HEK293T (cell line): ENCODE results near the gene SH3BP4.
A peak's percentile ranks its signal among the peaks of the same experiment; 100 is the strongest.

Source experiments
- CTCF ChIA-PET: fragments of 350-600 bp; formaldehyde crosslinking; extraction: SDS; loops from one replicate; lab custom pipeline; 2021; ENCODE audit warnings: antibody characterized with exemption, inconsistent platforms; lab: Yijun Ruan, JAX
- POLR2A ChIA-PET: fragments of 350-600 bp; formaldehyde crosslinking; extraction: SDS; loops from one replicate; lab custom pipeline; 2020; ENCODE audit warnings: antibody characterized with exemption, inconsistent platforms; lab: Yijun Ruan, JAX
- DNase-seq: peaks from one replicate; pipeline ENCODE4 v3.0.0; 2012; ENCODE audit warnings: mixed read lengths; ENCODE audit errors: extremely low spot score
- ARNT ChIP-seq: fragments of 450-650 bp; IDR thresholded peaks from 2 replicates; pipeline ENCODE4 v1.6.1; 2017; ENCODE audit warnings: mild to moderate bottlenecking
- BHLHE40 ChIP-seq: fragments of 450-650 bp; IDR thresholded peaks from 2 replicates; pipeline ENCODE4 v1.6.1; 2016; ENCODE audit warnings: mild to moderate bottlenecking, moderate library complexity, borderline replicate concordance
- CTBP1 ChIP-seq: fragments of 450-650 bp; IDR thresholded peaks from 2 replicates; pipeline ENCODE4 v1.6.1; 2016; ENCODE audit warnings: borderline replicate concordance
- ELF4 ChIP-seq: fragments of 450-650 bp; IDR thresholded peaks from 2 replicates; pipeline ENCODE4 v1.6.1; 2017; ENCODE audit warnings: antibody characterized with exemption
- FOXA1 ChIP-seq: fragments of 450-650 bp; IDR thresholded peaks from 2 replicates; pipeline ENCODE4 v1.6.1; 2016; ENCODE audit warnings: mild to moderate bottlenecking
- FOXK2 ChIP-seq: fragments of 450-650 bp; IDR thresholded peaks from 2 replicates; pipeline ENCODE4 v1.6.1; 2016; ENCODE audit warnings: mild to moderate bottlenecking
- FOXM1 ChIP-seq: fragments of 450-650 bp; IDR thresholded peaks from 2 replicates; pipeline ENCODE4 v1.6.1; 2017; ENCODE audit warnings: mild to moderate bottlenecking, borderline replicate concordance
- HDGF ChIP-seq: fragments of 450-650 bp; IDR thresholded peaks from 2 replicates; pipeline ENCODE4 v1.6.1; 2017; ENCODE audit warnings: antibody characterized with exemption, borderline replicate concordance
- L3MBTL2 ChIP-seq: fragments of 450-650 bp; conservative IDR thresholded peaks from 2 replicates; pipeline ENCODE4 v1.6.1; 2016; ENCODE audit warnings: mild to moderate bottlenecking
- LEF1 ChIP-seq: fragments of 450-650 bp; IDR thresholded peaks from 2 replicates; pipeline ENCODE4 v1.6.1; 2017; ENCODE audit warnings: mild to moderate bottlenecking, borderline replicate concordance
- NFRKB ChIP-seq: fragments of 450-650 bp; IDR thresholded peaks from 2 replicates; pipeline ENCODE4 v1.6.1; 2016; ENCODE audit warnings: mild to moderate bottlenecking, moderate library complexity
- PKNOX1 ChIP-seq: fragments of 450-650 bp; IDR thresholded peaks from 2 replicates; pipeline ENCODE4 v1.6.1; 2016
- SP1 ChIP-seq: fragments of 450-650 bp; IDR thresholded peaks from 2 replicates; pipeline ENCODE4 v1.6.1; 2017
- SUZ12 ChIP-seq: fragments of 450-650 bp; IDR thresholded peaks from 2 replicates; pipeline ENCODE4 v1.6.1; 2016; ENCODE audit warnings: mild to moderate bottlenecking
- TARDBP ChIP-seq: fragments of 450-650 bp; IDR thresholded peaks from 2 replicates; pipeline ENCODE4 v1.6.1; 2016
- ZNF384 ChIP-seq: fragments of 450-650 bp; IDR thresholded peaks from 2 replicates; pipeline ENCODE4 v1.6.1; 2016

The SH3BP4 gene

GRCh38 chr2:234969306-234970098 is 17.7 kb downstream of the SH3BP4 start:
- no peak for DNase-seq
- TF ChIP-seq NFRKB (no peak), SUZ12 (no peak), PKNOX1 (peak; percentile 42; the same call in 1 of the 2 replicates)
- ChIA-PET CTCF (no interaction called here), POLR2A (no interaction called here)

GRCh38 chr2:234970099-234970440 is 18.3 kb downstream of the SH3BP4 start:
- ChIA-PET POLR2A (no interaction called here), CTCF (no interaction called here)
- TF ChIP-seq ELF4 (no peak), FOXK2 (no peak), ARNT (no peak), BHLHE40 (no peak), L3MBTL2 (no peak), ZNF384 (no peak), LEF1 (no peak), SP1 (no peak), TARDBP (no peak), CTBP1 (no peak), FOXM1 (no peak), PKNOX1 (no peak), SUZ12 (no peak), NFRKB (no peak)
- DNase-seq, result no peak

DNA sequence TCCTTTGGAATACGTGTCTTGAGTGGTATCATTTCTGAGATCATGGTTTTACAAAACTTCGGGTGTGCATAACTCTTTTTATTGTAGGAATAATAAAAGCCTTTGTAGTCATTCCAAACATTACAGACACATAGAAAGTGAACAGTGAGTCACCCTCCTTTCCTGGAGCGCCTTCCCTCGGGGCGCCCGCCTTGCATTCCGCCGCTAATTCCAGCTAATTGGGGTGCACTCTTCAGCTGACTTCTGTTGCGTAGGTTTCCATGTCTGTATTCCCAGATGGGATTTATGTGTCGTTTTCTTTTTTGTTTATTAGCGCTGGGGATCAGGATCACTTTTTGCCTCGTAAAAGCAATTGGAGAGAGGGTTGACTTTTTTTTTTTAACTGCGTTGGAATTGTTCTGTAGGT is 18.7 kb downstream of the SH3BP4 start:
- CTCF ChIA-PET, result no interaction called here
- POLR2A ChIA-PET, result no interaction called here

DNA sequence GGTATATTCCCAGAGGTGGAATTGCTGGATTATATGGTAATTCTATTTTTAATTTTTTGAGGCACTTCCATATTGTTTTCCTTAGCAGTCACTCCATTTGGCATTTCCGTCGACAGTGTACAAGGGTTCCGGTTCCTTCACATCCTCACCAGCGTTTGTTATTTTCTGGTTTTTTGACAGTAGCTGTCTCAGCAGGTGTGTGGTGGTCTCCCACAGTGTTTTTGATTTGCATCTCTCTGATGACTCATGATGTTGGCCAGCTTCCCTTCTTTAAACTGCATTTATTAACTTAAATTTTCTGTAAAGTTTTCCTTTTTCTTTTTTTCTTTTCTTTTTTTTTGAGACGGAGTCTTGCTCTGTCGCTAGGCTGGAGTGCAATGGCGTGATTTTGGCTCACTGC is 19.7 kb downstream of the SH3BP4 start:
- CTCF ChIA-PET, result no interaction called here
- POLR2A ChIA-PET, result no interaction called here
- TF ChIP-seq SUZ12 (no peak), ARNT (no peak), SP1 (no peak), NFRKB (no peak), ELF4 (no peak)
- DNase-seq, result no peak

More for the DNA sequence above, 18.7 kb downstream of the SH3BP4 start:
- DNase-seq, result no peak
- TF ChIP-seq ZNF384 (peak; percentile 75), SUZ12 (no peak), FOXA1 (no peak), CTBP1 (no peak), L3MBTL2 (no peak)

DNA sequence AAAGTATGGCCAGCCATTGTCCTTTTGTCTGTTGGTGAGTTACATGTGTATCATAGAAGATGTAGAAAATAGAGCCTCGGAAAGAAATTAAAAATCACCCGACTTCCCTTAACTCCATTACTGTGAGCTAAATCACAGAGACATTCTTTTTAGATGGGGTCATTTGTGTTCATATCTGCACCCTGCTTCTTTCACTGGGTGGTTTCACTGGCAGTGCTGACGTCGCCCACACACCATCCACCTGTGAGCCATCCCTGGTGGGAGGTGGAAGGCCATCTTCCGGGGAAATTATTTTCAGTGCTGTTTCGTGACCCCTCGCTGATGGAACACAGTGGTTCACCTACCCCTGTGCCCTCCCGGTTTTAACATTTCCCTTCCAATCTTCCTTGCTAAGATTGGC is 21.2 kb downstream of the SH3BP4 start:
- CTCF ChIA-PET, result no interaction called here
- TF ChIP-seq TARDBP (no peak), PKNOX1 (no peak), FOXK2 (no peak), ARNT (no peak), LEF1 (no peak), CTBP1 (no peak), ELF4 (no peak), FOXA1 (no peak), ZNF384 (no peak), SUZ12 (no peak)
- POLR2A ChIA-PET, result no interaction called here
- DNase-seq, result no peak

GRCh38 chr2:234974501-234975385 is 22.9 kb downstream of the SH3BP4 start:
- POLR2A ChIA-PET, result no interaction called here
- CTCF ChIA-PET, result no interaction called here
- DNase-seq, result no peak
- TF ChIP-seq NFRKB (no peak), HDGF (no peak), L3MBTL2 (no peak), BHLHE40 (no peak), CTBP1 (no peak), SUZ12 (no peak), ZNF384 (no peak), ELF4 (no peak), FOXA1 (no peak), PKNOX1 (no peak), SP1 (no peak), FOXK2 (no peak), LEF1 (no peak), TARDBP (no peak), FOXM1 (no peak), ARNT (no peak)
